Measurements from ENCODE around the gene LSS.
A peak's percentile ranks its signal among the peaks of the same experiment; 100 is the strongest.

Gene LSS
- 39.6 to 88.8 reads per million in 2 donors for total RNA-seq

DNA sequence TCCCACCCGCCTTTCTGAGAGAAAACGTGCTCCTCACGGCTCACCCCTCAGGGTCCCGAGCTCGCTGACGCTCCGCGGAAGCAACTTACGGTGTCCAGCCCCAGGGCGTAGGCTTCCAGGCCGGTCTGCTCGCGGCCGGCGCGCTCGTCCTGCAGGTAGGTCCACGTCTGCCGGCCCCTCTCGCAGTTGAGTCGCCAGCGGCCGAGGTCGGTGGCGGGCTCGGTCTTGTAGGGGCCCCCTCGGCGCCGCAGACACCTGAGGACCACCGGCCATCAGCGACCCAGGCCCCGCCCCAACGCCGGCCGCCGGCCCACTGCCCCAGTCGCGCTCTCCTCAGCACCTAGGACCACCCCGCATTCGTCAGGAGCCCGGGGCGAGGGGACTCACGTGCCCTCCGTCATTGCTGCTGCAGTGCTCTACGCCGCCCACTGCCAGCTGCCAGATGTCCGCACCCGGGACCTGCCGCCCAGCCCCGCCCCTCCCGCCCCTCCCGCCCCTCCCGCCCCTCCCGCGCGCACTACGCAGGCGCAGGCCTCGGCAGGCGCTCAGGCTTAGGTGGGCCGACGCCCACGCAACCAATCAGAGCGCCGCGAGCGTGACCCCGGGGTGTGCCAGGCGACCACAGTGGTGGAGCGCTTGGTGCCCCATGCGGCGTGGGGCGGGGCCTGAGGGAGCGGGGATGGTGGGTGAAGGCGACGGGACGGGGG, at the start of gene LSS:
Gene LSS, minus strand, starts transcription at position 430 of the 707 bp plus-strand sequence. Its CDS starts 29 bp downstream, at position 401.
- DNase-seq: peak; percentile 96

DNA sequence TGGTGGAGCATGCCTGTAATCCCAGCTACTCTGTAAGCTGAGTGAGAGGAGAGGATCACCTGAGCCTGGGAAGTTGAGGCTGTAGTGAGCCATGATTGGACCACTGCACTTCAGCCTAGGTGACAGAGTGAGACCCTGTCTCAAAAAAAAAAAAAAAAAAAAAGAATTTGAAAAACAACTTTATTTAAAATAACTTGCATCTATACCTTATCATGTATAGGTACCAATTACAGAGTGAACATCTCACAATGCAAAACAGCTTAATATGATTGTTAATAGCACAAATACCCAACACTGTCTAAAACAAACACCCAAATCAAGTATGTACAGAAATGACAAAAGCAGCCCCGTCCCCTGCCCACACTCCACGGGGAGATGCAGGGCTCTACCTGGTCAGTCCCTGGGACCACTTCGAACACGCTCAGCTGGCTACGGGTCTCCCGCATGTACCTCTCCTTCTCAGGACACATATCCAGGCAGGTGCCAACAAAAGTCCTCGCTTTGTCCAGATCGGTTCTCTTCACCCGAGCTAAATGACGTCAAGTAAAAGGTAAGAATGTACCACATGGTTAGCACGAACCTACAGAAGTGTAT, 46.3 kb upstream of the LSS start:
- no peak for DNase-seq

DNA sequence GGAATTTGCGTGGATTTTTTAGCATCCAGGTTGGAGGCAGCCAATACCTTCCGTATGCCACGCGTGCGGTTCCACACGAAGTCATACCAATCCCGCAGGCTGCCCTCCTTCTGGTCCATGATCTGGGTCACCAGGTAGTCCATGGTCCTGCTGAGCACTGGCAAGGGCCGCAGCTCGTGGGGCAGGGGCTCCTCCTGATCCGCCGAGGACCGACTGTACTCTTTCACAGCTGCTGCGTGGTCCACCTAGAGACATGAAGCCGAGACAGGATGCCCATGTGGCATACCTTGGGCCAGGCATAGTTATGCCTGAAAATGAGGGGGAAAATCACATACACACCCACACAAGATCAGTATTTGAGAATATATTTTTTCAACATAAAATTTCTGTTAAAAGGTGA, 44.8 kb upstream of the LSS start:
- no peak for DNase-seq

DNA sequence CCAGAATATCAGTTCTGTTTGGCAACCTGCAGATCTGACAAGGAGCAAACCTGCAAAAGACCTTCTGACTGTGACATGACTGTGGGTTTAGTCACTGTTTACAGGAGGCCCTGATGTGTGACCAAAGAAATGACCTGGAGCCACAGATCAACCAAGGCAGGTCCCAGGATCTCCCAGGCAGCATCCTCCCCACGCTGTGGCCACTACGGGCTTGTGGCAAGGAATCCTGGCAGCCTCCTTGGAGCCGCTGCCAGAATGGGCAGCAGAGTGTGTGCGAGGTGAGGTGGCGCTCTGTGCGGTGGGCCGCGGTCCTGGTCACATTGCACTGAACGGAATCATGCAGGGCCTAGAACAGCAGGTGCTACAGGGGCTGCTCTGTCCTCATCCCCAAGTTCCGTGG, 40.9 kb upstream of the LSS start:
- no peak for DNase-seq

DNA sequence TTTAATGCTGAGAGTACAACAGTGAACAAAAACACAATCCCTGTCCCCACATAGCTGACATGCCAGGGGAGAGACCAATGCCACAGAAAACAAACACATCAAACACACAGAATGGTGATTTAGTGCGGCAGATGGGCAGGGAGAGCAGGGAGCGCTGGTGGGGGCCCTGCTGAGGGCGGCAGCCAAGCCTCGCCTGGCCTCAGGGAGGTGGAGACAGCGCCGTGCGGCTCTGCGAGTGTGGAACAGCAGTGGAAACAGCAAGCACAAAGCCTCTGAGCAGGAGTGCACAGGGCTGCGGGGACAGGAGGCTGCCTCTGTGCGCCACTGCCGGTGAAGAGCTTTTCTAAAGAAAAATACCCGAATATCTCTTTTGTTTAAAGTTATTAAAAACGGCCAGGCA, 39.8 kb upstream of the LSS start:
- no peak for DNase-seq

DNA sequence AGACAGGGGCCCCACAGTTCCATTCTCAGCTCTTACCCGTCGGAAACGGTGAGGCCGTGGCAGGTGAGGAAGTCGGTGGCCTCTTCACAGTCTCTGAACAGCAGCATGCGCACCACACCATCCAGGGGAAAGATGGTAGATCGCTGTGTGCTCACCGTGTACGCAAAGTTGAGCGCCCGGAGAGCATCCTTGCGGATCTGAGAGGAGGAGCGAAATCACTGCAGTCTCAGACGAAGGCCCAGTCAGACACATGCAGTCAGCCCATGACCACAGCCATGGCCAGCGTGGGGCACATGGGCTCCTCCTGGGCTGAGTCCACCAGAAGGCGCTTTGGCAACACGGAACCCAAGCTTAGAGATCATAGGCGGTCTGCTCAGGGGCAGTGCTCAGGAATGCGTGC, 38.4 kb upstream of the LSS start:
- DNase-seq: no peak

DNA sequence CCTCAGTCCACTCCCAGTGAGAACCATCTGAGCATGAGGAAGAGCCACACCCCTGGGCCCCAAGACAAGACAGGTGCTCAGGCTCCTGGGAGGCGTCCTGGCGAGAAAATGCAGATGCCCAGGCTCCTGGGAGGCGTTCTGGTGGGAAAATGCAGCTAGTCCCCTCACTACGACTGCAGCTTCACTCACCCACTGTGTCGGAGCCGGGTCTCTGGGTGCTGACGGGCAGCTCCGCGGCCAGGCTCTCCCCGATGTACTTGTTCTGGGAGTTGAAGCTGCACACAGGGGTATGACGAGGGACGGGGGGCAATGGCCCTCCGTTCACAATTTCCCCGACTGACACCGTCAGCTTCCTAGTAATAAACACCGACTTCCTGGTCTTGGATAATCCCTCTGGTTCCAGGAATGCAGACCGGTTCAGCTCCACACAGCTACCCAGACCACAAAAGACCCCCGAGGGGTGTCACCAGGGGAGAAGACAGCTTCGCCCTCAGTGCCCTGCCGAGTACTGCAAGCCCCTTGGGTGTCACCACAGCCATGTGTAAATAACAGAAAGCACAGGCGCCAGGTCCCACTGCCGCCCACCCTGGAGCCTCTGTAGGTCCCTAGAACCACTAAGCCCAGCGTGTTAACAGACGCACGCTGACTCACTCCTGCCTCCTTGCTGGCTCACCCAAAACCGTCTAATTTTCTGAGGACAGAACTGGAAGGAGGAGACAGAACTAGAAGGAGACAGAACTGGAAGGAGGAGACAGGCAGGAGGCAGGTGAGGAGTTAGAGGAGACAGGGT, 37.4 kb upstream of the LSS start:
- DNase-seq: no peak

DNA sequence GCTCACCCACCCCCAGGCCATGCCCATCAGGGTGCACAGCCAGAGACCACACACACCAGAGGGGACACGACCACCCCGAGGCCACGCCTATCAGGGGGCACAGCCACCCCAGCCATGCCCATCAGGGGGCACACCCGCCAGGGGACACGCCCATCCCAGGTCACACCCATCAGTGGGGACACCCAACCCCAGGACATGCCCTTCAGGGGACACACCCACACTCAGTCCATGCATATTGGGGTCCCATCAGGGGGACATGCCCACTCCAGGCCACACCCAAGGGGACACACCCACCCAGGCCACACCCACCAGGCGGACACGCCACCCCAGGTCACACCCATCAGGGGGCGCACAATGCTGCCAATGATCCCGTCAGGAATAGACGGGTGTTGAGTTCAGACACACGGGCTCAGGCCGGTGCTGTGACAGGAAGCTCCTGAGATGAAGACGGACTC, 36.1 kb upstream of the LSS start:
- no peak for DNase-seq

DNA sequence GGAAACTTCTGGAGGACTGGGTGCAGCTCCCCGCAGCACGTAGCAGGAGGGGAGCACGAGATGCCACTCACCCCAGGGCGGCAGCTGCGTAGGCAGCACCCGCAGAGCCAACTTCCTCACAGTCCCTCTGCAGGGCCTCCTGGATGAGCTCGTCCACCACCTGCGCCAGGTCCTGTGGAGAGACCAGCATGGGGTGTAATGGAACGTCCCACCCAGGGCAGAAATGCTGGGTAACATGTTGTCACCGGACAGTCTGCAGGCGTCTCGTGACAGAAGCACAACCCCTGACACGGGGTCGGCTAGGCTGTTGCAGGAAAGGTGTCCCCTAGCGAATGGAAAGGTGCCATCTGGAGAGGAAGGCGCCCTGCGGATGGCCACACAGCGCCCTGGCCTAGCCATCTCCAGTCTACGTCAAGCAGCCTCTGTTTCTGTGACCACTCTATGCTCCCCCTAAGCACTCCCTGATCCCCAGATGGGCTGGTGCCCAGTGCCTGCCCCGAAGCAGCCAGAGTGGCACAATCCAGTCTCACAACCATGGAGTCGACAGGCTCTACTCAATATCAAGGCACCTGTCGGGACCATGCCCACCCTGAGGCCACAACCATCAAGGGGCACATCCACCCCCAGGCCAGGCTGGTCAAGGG, 35.6 kb upstream of the LSS start:
- no peak for DNase-seq

DNA sequence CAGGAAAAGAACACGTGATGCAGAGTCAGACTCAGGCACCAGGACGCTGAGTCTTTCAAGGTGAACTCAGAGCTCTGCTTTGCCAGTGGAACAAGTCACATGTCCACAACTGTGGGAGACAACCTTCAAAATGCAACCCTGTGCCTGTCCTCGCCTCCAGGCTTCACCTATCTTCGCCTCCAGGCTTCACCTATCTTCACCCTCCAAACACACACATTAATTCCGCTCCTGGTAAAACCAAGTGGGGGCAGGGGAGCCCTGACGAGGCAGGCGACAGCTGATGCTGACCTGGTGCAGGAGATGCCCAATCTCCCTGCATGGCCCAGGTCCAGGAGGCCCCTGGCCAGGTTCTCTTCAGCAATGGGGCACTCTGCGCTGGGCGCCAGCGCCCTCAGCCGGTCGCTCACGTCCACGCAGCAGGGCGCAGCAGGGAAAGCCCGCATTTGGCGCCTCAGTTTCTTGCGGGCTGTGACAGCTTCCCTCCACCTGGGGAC, 28.0 kb upstream of the LSS start:
- no peak for DNase-seq

DNA sequence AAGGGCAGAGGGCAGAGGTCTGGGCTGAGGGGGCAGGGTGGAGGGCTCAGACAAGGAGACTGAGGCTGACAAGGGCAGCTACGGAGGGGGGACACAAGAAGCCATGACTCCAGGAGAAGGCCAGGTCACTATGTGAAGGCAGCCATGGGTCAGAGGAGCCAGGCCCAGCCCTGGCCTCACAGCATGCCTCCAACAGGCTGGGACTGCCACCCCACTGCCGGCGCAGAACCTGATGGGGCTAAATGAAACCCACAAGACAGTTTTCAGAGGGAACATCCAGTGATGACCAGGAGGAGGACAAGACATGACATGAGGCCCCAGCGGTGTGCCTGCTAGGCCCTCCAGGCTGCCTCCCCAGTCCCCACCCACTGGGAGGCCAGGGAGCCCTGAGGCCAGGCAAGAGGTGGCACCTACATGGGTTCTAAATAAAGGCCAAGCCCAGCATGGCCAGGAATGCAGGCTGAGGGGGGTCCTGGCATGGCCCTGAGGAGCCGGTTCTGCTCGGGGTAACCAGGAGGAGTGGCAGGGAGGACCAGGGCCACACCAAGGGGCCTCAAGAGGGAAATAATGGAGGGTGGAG, 27.3 kb upstream of the LSS start:
- no peak for DNase-seq

DNA sequence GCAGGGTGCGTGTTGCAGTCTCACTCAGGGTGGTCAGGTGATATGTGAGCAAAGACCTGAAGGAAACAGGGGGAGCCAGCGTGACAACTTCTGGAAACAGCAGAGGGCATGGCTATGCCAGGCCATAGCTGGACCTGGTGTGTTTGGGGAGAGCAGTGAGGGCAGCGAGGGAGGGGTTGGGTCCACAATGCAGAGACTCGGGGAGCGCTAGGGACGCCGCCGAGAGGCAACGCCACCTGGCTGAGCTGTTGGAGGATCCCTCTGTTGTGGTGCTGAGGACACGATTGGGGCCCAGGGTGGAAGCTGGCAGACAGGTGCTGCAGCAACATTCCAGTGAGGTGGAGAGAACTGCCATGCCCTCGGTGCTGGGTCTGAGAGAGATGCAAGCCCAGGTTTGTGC, 26.6 kb upstream of the LSS start:
- DNase-seq: no peak

DNA sequence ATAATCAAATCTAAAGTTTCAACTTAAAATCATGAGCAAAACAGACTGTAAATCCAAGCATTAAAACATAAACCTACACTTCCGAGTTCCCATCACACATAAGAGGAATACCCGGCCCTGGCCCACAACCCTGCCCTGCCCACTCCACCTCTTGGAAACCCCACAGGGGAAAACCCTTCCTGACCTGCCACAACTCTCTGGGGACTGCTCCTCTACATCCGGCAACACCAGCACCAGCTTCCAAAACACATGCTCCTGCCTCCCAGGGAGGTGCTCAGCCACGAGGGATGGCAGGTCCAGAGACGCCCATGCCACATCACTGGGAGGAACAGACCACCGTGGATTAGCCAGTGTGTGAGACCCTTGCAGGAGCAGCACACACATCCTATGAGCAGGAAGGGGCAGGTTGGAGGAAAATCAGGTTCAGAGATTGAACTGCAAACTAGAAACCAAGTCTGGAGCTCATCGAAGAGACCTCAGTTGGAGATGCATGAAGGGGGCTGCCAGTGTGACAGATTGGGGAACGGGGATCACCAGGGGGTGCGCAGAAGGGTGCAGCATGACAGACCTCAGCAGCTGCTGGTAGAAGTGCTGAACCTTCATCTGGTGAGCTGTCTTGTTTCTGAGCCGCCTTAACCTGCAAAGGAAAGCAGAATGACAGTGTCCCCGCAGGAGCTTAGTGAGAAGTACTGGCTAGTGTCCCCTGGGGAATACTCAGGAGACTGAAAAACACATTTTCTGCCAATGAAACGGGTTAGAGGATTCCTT, 25.8 kb upstream of the LSS start:
- DNase-seq: no peak

DNA sequence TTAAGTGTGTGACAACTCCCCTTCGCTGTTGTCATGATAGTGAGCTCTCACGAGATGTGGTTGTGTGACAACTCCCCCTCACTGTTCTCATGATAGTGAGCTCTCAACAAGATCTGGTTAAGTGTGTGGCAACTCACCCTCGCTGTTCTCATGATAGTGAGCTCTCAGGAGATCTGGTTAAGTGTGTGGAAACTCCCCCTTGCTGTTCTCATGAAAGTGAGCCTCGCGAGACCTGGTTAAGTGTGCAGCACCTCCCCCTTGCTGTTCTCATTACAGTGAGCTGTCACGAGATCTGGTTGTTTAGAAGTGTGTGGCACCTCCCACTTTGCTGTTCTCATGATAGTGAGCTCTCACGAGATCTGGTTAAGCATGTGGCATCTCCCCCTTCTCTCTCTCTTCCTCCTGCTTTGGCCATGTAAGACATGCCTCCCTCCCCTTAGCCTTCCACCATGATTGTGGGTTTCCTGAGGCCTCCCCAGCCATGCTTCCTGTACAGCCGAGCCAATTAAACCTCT, 25.1 kb upstream of the LSS start:
- DNase-seq: peak; percentile 14

DNA sequence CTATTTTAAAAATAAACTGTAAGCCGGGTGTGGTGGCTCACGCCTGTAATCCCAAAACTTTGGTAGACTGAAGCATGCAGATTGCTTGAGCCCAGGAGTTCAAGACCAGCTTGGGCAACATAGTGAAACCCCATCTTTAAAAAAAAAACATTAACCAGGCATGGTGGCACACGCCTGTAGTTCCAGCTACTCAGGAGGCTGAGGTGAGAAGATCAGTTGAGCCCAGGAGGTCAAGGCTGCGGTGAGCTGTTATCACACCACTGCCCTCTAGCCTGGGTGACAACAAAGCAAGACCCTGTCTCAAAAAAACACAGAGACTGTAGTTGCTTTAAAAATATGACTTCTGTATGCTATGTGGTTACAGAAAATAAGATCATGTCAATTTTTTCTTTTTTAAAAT, 24.3 kb upstream of the LSS start:
- no peak for DNase-seq

DNA sequence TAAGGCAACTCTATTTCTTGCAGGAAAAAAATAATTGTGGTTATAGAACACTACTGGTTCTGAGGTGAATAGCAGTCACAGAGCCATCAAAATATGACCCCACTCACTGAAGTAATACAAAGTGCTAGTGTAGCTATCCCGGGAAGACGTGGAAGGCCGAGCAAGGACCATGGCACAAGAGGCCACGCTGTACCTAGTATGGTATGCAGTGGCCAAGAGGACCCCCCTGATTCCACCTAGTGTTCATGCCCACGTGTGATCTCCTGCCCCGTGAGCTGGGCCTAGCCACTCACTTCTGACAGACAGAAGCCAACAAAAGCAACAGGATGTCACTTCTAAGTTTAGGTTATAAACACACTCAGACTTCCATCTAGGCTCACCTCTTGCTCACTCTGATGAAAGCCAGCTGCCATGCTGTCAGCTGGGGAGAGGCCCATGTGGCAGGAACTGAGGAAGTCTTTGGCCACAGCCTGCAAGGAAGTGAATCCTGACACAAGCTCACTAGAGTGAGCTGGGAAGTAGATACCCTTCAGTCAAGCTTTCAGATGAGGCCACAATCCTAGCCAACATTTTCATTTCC, 21.7 kb upstream of the LSS start:
- DNase-seq: no peak

DNA sequence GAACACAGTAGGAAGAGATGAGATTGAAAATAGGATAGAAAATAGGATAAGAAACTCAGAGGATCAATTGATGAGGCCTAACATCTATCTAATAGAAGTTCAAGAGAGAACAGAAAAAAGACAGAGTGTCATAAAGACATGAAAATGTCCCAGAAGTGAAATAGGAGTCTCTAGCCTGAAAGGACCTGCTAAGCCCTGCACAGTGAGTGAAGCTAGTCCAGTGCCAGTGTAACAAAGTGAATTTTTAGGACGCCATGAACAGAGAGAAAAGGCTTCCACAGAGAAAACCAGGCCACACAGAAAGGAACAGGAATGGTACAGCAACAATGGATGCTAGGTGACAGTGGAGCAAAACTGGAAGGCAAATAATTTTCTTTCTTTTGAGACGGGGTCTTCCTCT, 20.3 kb upstream of the LSS start:
- DNase-seq: no peak

DNA sequence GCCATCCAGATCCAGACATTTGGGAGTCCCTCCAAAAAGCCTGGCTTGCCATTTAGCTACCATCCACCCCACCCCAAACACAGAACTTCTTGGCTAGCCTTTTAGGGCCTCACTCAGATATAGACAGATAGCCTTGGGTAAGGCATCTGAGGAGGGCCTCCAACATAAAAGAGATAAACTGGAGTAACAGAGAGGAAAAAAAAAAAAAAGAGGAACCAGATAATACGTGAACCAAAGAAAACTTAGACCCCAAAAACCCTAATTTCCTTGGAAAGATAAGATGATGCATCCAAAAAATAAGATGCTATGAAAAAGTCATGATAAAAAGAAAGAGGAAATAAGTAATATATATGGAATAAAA, 19.8 kb upstream of the LSS start:
- no peak for DNase-seq

DNA sequence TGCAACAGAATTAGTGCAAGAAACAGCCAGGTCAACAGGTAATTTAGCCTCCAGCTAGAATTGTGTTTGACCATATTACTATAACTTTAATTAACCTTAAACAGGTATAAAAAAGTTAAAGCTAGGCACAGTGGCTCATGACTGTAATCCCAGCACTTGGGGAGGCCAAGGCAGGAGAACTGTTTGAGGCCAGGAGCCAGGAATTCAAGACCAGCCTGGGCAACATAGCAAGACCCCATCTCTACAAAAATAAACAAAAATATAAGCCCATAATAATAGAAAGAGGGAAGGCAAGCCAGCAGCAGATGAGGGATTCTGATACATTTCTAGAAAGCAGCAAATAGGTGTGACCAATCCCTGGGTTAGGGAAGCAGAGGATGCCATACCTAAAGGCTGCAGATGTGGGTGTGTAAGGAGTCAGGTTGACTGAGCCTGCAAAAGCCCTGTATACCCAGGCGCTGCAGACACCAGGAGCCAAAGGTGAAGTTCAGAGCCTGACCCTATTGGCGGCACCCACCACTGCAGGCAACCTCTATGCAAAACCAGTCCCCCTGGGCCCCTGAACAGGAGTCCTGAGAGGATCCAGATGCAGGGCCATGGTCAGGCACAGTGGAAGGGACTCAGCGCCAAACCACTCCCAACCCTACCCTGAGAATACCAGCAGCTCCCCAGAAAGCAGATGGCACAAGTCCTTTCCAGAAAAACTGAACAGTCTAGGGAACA, 19.3 kb upstream of the LSS start:
- DNase-seq: no peak

DNA sequence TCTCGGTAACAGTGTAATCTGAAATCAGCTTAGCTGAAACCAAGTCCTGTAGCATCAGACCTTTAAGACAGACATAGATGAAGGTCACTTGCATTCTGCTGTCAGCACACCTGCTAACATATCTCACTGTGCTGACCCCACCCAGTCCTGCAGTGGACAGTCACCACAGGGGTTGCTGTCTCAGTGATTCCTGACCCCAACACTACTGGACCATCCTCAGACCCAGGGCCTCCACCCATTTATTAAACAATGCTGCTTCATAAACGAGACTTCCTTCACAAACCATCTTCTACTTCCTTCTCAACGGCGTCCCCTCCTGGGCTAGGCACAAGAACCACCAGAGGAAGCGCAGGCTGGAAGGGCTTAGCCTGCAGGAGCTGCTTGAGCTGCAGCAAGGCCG, 17.8 kb upstream of the LSS start:
- no peak for DNase-seq

Measured in T-helper 9 cell (primary cell).